Measurements from ENCODE around the gene TBCCD1.

TBCCD1 gene

DNA sequence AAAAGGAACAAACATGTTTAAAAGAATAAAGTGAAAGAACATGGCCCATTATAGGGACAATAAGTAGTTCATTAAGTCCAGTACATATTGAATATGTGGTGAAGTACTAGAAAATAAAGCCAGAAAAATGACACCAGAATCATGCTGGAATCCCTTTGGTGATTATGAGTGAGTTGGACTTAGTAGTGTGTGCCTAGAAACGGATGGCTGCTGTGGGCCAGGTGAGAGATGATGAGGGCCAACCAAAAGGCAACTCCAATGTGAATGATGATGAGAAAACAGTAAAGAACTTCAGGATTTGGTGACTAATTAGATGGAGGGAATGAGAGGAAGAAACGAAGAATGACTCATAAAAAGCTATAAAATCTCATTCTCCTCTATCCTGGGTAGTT, 26.3 kb downstream of the TBCCD1 start:
- H3K27me3 ChIP-seq (ENCODE audit: insufficient read depth, low read depth) = no peaks in the 10 kb centered on the region
- H3K36me3 ChIP-seq (ENCODE audit: insufficient read depth) = no peaks in the 10 kb centered on the region
- peak; percentile 15; the same call in 1 of the 2 replicates for TF ChIP-seq CTCF (conservative IDR thresholded peaks at IDR 0.05; ENCODE audit: low read depth, low read length)
- peaks cover 9% of the 10 kb centered on the region for H3K4me1 ChIP-seq (ENCODE audit: low read depth, poor library complexity, severe bottlenecking)
- H3K9ac ChIP-seq = no peak overlapping the region
- H3K27ac ChIP-seq = no peak overlapping the region
- no peak overlapping the region for H2AFZ ChIP-seq (ENCODE audit: low read depth)
- no peak overlapping the region for H3K4me3 ChIP-seq (IDR thresholded peaks at IDR 0.05; ENCODE audit: insufficient read depth, low read depth, low read length)
- H3K4me2 ChIP-seq = no peak overlapping the region
- H3K79me2 ChIP-seq (ENCODE audit: insufficient read depth, low read depth) = no peaks in the 10 kb centered on the region
- no peaks in the 10 kb centered on the region for H4K20me1 ChIP-seq (ENCODE audit: insufficient read depth)

GRCh38 chr3:186540221-186540834, 26.8 kb downstream of the TBCCD1 start:
- Histone ChIP-seq H3K4me2 (peak overlapping the region; percentile 14; the same call in 1 of the 2 replicates), H3K36me3 (ENCODE audit: insufficient read depth) (no peaks in the 10 kb centered on the region), H3K79me2 (ENCODE audit: insufficient read depth, low read depth) (no peaks in the 10 kb centered on the region), H3K27ac (no peak overlapping the region), H2AFZ (ENCODE audit: low read depth) (no peak overlapping the region), H3K27me3 (ENCODE audit: insufficient read depth, low read depth) (no peaks in the 10 kb centered on the region), H3K4me1 (ENCODE audit: low read depth, poor library complexity, severe bottlenecking) (peaks cover 9% of the 10 kb centered on the region), H4K20me1 (ENCODE audit: insufficient read depth) (no peaks in the 10 kb centered on the region), H3K9ac (no peak overlapping the region), H3K4me3 (IDR thresholded peaks at IDR 0.05; ENCODE audit: insufficient read depth, low read depth, low read length) (no peak overlapping the region)
- TF ChIP-seq CTCF (conservative IDR thresholded peaks at IDR 0.05; ENCODE audit: low read depth, low read length) = peak; percentile 96

- Histone ChIP-seq H2AFZ (ENCODE audit: low read depth) (no peak overlapping the region), H3K9ac (no peak overlapping the region), H3K27ac (no peak overlapping the region), H3K79me2 (ENCODE audit: insufficient read depth, low read depth) (no peaks in the 10 kb centered on the region), H3K4me2 (no peak overlapping the region), H3K36me3 (ENCODE audit: insufficient read depth) (no peaks in the 10 kb centered on the region), H3K27me3 (ENCODE audit: insufficient read depth, low read depth) (no peaks in the 10 kb centered on the region), H3K4me3 (IDR thresholded peaks at IDR 0.05; ENCODE audit: insufficient read depth, low read depth, low read length) (no peak overlapping the region), H3K4me1 (ENCODE audit: low read depth, poor library complexity, severe bottlenecking) (peaks cover 9% of the 10 kb centered on the region), H4K20me1 (ENCODE audit: insufficient read depth) (no peaks in the 10 kb centered on the region)
- TF ChIP-seq CTCF (conservative IDR thresholded peaks at IDR 0.05; ENCODE audit: low read depth, low read length) = no peak
These were observed 28.4 kb downstream of the TBCCD1 start for GRCh38 chr3:186538779-186539178.

DNA sequence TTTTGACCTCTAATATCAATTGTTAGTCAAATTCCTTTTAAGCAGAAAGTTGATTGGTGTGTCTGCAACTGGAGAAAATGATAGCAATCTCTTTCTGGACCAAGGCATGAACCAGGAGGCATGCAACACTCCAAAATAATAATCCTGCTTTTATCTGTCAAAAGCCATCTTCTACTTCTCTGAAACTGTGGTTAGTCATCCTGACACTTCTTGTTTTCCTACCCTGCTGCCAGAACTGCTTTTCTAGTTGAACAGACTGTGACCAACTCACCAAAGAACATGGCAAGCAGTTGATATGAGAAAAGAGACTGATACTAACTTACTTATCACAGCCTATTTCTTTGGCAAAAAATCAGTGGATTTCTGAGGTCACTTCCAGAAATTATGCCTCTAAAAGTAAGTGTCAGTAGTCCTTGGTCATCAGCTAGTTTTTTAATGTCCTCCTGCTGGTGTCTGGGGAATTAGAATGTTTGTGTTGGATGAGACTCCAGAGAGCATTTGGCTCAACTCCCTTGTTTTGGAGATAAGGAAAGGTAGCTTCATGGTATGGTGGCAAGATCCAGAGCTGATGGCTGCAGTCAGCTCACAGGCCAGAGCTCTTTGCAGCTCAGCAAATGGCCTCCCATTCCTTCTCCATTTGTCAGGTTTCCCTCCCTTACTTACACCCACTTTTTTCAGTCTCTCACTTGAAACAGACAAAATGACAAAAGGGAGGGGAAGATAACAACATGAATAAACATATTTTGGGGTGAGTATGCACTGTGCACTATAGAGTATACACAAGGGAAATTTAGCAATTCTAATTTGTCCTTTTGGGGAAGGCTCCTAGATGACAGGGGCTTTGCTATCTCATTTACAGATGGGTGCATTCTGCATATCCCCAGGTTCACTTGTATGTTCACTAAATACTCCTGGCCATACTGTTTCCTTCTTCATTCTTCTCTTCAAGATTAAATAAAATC, 30.0 kb downstream of the TBCCD1 start:
- Histone ChIP-seq H3K36me3 (ENCODE audit: insufficient read depth) (no peaks in the 10 kb centered on the region), H3K27ac (no peak overlapping the region), H3K4me1 (ENCODE audit: low read depth, poor library complexity, severe bottlenecking) (peaks cover 9% of the 10 kb centered on the region), H4K20me1 (ENCODE audit: insufficient read depth) (no peaks in the 10 kb centered on the region), H3K9ac (no peak overlapping the region), H3K4me3 (IDR thresholded peaks at IDR 0.05; ENCODE audit: insufficient read depth, low read depth, low read length) (no peak overlapping the region), H3K4me2 (no peak overlapping the region), H3K27me3 (ENCODE audit: insufficient read depth, low read depth) (no peaks in the 10 kb centered on the region), H2AFZ (ENCODE audit: low read depth) (no peak overlapping the region), H3K79me2 (ENCODE audit: insufficient read depth, low read depth) (no peaks in the 10 kb centered on the region)
- TF ChIP-seq CTCF (conservative IDR thresholded peaks at IDR 0.05; ENCODE audit: low read depth, low read length) = no peak

All from KMS-11 (cell line).